Measurements from ENCODE around the gene WDR7. TPM values are rescaled to one million over a fixed set of nuclear protein-coding genes. Genes with fewer than 3 reads are reported as not detected.
A peak's percentile ranks its signal among the peaks of the same experiment; 100 is the strongest.

WDR7 gene
- total and polyA plus RNA-seq, 2 of the 4 experiments (the other 2 are of a cell fraction): 3.7 to 23.3 TPM

GRCh38 chr18:56878711-56879110, 227.6 kb downstream of the WDR7 start:
- WGBS, 2 experiments (ENCODE audit: extremely low coverage in 2 of 2, insufficient read length in 1 of 2): no CpG with 5 or more reads among the region's 4 CpGs

More at GRCh38 chr18:56878711-56879110, 227.6 kb downstream of the WDR7 start:
- Histone ChIP-seq H3K4me1 (ENCODE audit: control insufficient read depth, insufficient read depth, low read length) (no peaks in the 10 kb centered on the region), H3K27me3 (ENCODE audit: control insufficient read depth, insufficient read depth, low read length) (no peaks in the 10 kb centered on the region), H2BK20ac (ENCODE audit: low read depth, low read length) (no peak overlapping the region), H4K5ac (ENCODE audit: low read depth, low read length) (no peak overlapping the region), H2AK9ac (replicated peaks; ENCODE audit: low read depth, low read length, poor library complexity) (no peak overlapping the region), H2BK15ac (ENCODE audit: low read depth, low read length) (no peak overlapping the region), H3K9ac (ENCODE audit: low read depth, low read length) (no peak overlapping the region), H3K4me3 (ENCODE audit: insufficient read depth, low read depth, low read length) (no peak overlapping the region), H3K4ac (ENCODE audit: low read depth, low read length) (no peak overlapping the region), H2BK5ac (ENCODE audit: low read depth, low read length, poor library complexity, severe bottlenecking) (no peak overlapping the region), H4K91ac (ENCODE audit: insufficient read depth, low read depth, low read length) (no peak overlapping the region), H2AK5ac (ENCODE audit: low read depth, low read length) (no peak overlapping the region), H2BK120ac (ENCODE audit: low read depth, low read length) (no peak overlapping the region), H3K56ac (ENCODE audit: extremely low read depth, insufficient read depth, low read length) (no peak overlapping the region), H3K36me3 (ENCODE audit: control insufficient read depth, insufficient read depth, low read length) (0 out of 2 replicates have a peak, but pooled peaks cover 2% of the 10 kb centered on the region), H3K4me2 (ENCODE audit: low read depth, low read length) (no peak overlapping the region), H3K14ac (replicated peaks; ENCODE audit: low read depth, low read length) (no peak overlapping the region; the same call in 1 of the 2 replicates), H3K79me1 (ENCODE audit: low read depth in 1 of 2, low read length in 2 of 2) (no peaks in the 10 kb centered on the region), H2AFZ (replicated peaks; ENCODE audit: low read length, poor library complexity) (no peak overlapping the region), H4K20me1 (ENCODE audit: insufficient read depth, low read length) (no peaks in the 10 kb centered on the region), H3K23ac (ENCODE audit: low read depth, low read length) (no peak overlapping the region), H4K8ac (ENCODE audit: low read depth in 2 of 2, low read length in 2 of 2) (no peak overlapping the region), H3K9me3 (ENCODE audit: control insufficient read depth, insufficient read depth, low read length) (no peaks in the 10 kb centered on the region), H3K9me1 (ENCODE audit: insufficient read depth, low read length) (no peaks in the 10 kb centered on the region), H3K18ac (ENCODE audit: low read depth, low read length) (no peak overlapping the region), H3K27ac (ENCODE audit: insufficient read depth, low read length) (no peak overlapping the region)
- intact Hi-C loops (cut with micrococcal nuclease): no loop called here
- in situ Hi-C loops (cut with MboI; ENCODE audit: low sequenced_read_pairs): no loop called here
- ATAC-seq (ENCODE audit: low read depth) (no peak), DNase-seq (no peak)
- no peak for TF ChIP-seq FOS (IDR thresholded peaks at IDR 0.05; ENCODE audit: low read depth, low read length)
- peak; percentile 92 for TF ChIP-seq MAFK (IDR thresholded peaks at IDR 0.05; ENCODE audit: low read depth, low read length)
- BruUV-seq (replicated peaks): no TSS peak
- ChIA-PET CTCF (no interaction called here), POLR2A (ENCODE audit: unreplicated experiment) (no interaction called here)
- dilution Hi-C loops (cut with HindIII; ENCODE audit: low sequenced_read_pairs, unreplicated experiment): no loop called here
